Activated CD4-positive, alpha-beta T cell treated with anti-CD3 and anti-CD28 coated beads, Interleukin-2, amount 50 U/mL, for 24 hours (primary cell): Measurements from ENCODE around the gene GALNT9.
"Not testable (repeated sequence)": the region's sequence is repeated elsewhere in the genome, so short reads cannot be mapped to it uniquely, and the experiment has no call there.

Experiments used
- DNase-seq, 2 donors: peaks; one replicate each; pipeline ENCODE4 v3.0.0-alpha.2; 2020; ENCODE audit warnings: low read depth in 1 of 2, low spot score in 1 of 2

Gene GALNT9

GRCh38 chr12:132295561-132295960 lies 33.8 kb downstream of the GALNT9 start:
- not testable (repeated sequence) for DNase-seq

- DNase-seq, result no peak
Observed at GRCh38 chr12:132295101-132295526, 34.3 kb downstream of the GALNT9 start.

- DNase-seq, result no peak
Observed at GRCh38 chr12:132294121-132295034, 35.0 kb downstream of the GALNT9 start.

GRCh38 chr12:132292328-132293319 lies 36.8 kb downstream of the GALNT9 start:
- no peak for DNase-seq

- DNase-seq, result no peak
Observed at GRCh38 chr12:132291402-132292175, 37.8 kb downstream of the GALNT9 start.

GRCh38 chr12:132290203-132290540 lies 39.2 kb downstream of the GALNT9 start:
- DNase-seq, result no peak

- no peak for DNase-seq
Observed at GRCh38 chr12:132289356-132290202, 39.8 kb downstream of the GALNT9 start.

- DNase-seq, result no peak
Observed at GRCh38 chr12:132288516-132289215, 40.7 kb downstream of the GALNT9 start.

GRCh38 chr12:132287391-132288238 lies 41.8 kb downstream of the GALNT9 start:
- no peak for DNase-seq

- DNase-seq, result no peak
Observed at GRCh38 chr12:132286912-132287311, 42.5 kb downstream of the GALNT9 start.

GRCh38 chr12:132285991-132286681 lies 43.3 kb downstream of the GALNT9 start:
- no peak for DNase-seq

GRCh38 chr12:132284827-132285741 lies 44.3 kb downstream of the GALNT9 start:
- DNase-seq, result no peak

GRCh38 chr12:132284071-132284826 lies 45.1 kb downstream of the GALNT9 start:
- no peak for DNase-seq

- no peak for DNase-seq
Observed at GRCh38 chr12:132282950-132283771, 46.2 kb downstream of the GALNT9 start.
